Upper lobe of left lung (tissue), 6 donors: Measurements from ENCODE around the gene STAT3. TPM values are rescaled to one million over a fixed set of nuclear protein-coding genes. Genes with fewer than 3 reads are reported as not detected.
"Not testable (repeated sequence)": the region's sequence is repeated elsewhere in the genome, so short reads cannot be mapped to it uniquely, and the experiment has no call there.

Source experiments
- ATAC-seq, 2 donors: fragments of 200-7000 bp; cut with Tn5 transposase; one replicate each; pipeline ENCODE4 v1.9.1; 2022; ENCODE audit warnings: mild to moderate bottlenecking in 2 of 2, moderate library complexity in 2 of 2; ENCODE audit not compliant: low FRiP score in 2 of 2
- DNase-seq, 2 donors: peaks; one replicate each; pipeline ENCODE4 v3.0.0-alpha.2; 2019 to 2020
- H3K27ac ChIP-seq, 4 donors: fragments of 200-600 bp; sonication (generic); one replicate each; pipeline ENCODE4 v1.5.1; 2016 to 2019
- H3K27me3 ChIP-seq, 4 donors: fragments of 200-600 bp; sonication (generic); one replicate each; pipeline ENCODE4 v1.5.1; 2017 to 2019
- H3K36me3 ChIP-seq, 4 donors: fragments of 200-600 bp; sonication (generic); one replicate each; pipeline ENCODE4 v1.5.1; 2016 to 2019
- H3K4me1 ChIP-seq, 4 donors: fragments of 200-600 bp; sonication (generic); one replicate each; pipeline ENCODE4 v1.5.1; 2018 to 2019
- H3K4me3 ChIP-seq, 4 donors: fragments of 200-600 bp; sonication (generic); one replicate each; pipeline ENCODE4 v1.5.1; 2017 to 2019; ENCODE audit warnings: mild to moderate bottlenecking in 2 of 4, moderate library complexity in 1 of 4
- H3K9me3 ChIP-seq, 4 donors: fragments of 200-600 bp; sonication (generic); one replicate each; pipeline ENCODE4 v1.5.1; 2018 to 2019
- EP300 ChIP-seq, 4 donors: sonication (generic); formaldehyde crosslinking; IDR thresholded peaks; one replicate each; pipeline ENCODE4 v1.5.1; 2017; ENCODE audit warnings: antibody characterized with exemption in 4 of 4, control low read depth in 2 of 4
- POLR2A ChIP-seq, 4 donors: fragments of 450-650 bp; IDR thresholded peaks; one replicate each; pipeline ENCODE4 v1.5.1; 2016 to 2017; ENCODE audit warnings: antibody characterized with exemption in 4 of 4, mild to moderate bottlenecking in 2 of 4
- POLR2AphosphoS5 ChIP-seq, 2 donors: sonication (generic); formaldehyde crosslinking; IDR thresholded peaks; one replicate each; pipeline ENCODE4 v1.5.1; 2017; ENCODE audit warnings: antibody characterized with exemption in 2 of 2
- WGBS, 2 donors: methylation state at CpG; one replicate each; pipeline ENCODE4 v1.1.5; 2017 to 2018; 5-methylcytosine and 5-hydroxymethylcytosine counted together
- total RNA-seq, 6 donors: library from RNA; depleted of rRNA in 4 of 6; stranded (reverse); fragments of >200 nt in 4 of 6; gene quantifications; one replicate each; pipeline versions ENCODE4 v1.1.0 to v1.2.1, GENCODE V29; 2016 to 2021
- TF ChIP-seq, protein P1 (sequence below), 6 experiments: fragments of 450-650 bp in 4 of 6; fragments of 200-600 bp in 2 of 6; sonication (generic) in 2 of 6; IDR thresholded peaks; one replicate each; pipeline ENCODE4 v1.5.1; 2016 to 2019; ENCODE audit warnings: antibody characterized with exemption in 6 of 6
- donor health status: DM: no; HTN: no; CAD: no; lungs with moderate emphysema.
- donor health status: DM: no; HTN: yes; CAD: no; lungs with severe emphysema.

Gene STAT3
- total RNA-seq, 6 donors from 2014 or later: 228 to 335 (median 264) TPM

DNA sequence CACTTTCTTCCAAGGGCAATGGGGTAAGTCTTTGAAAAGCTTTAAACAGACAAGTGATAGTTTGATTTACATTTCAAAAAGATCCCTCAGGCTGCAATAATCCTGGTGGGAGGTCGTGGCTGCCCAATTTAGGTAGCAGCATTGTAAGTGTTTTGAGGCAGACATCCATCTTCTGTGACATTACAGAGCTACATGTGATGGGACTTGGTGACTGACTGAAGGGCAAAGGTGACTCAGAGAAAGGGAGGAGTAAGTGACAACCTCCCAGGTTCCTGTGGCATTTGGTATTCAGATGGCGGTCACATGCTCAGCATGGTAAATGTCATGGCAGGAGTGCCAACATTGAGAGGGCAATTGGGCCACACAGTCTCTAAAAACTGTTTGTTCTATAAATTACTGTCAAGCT, 26.5 kb downstream of the STAT3 start:
- ATAC-seq (no peak), DNase-seq (peak in 1 of 2 donors; percentile 32)
- Histone ChIP-seq H3K4me1 (peaks cover 61 to 84% (median 67%) of the 10 kb centered on the region in 4 donors), H3K36me3 (peaks cover 0 to 7% (median 0%) of the 10 kb centered on the region in 4 donors), H3K4me3 (no peak overlapping the region), H3K27me3 (no peaks in the 10 kb centered on the region), H3K27ac (peak overlapping the region in 3 of 4 donors; percentile 2 to 47 (median 31)), H3K9me3 (no peaks in the 10 kb centered on the region)
- 52 to 60% methylated on average over 2 of the region's 2 CpGs for WGBS, 2 donors
- TF ChIP-seq EP300 (IDR thresholded peaks at IDR 0.05) (no peak), POLR2A (IDR thresholded peaks at IDR 0.05) (no peak), POLR2AphosphoS5 (IDR thresholded peaks at IDR 0.05) (no peak)

DNA sequence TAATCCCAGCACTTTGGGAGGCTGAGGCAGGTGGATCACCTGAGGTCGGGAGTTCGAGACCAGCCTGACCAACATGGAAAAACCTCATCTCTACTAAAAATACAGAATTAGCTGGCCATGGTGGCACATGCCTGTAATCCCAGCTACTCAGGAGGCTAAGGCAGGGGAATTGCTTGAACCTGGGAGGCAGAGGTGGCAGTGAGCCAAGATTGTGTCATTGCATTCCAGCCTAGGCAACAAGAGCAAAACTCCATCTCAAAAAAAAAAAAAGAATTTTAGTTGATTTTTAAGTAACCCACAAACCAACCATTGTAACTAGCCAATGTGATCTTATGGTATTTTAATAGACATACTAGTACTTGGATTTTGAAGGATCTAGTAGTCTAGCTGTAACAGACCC, 27.9 kb downstream of the STAT3 start:
- not testable (repeated sequence) for H3K27me3 ChIP-seq, H3K4me3 ChIP-seq, H3K9me3 ChIP-seq, ATAC-seq, H3K27ac ChIP-seq
- peaks cover 0 to 15% (median 0%) of the 10 kb centered on the region in 4 donors for H3K36me3 ChIP-seq
- WGBS, 2 donors: 95 to 100% methylated on average over 2 of the region's 2 CpGs
- peak in 1 of 2 donors; percentile 59 for DNase-seq
- H3K4me1 ChIP-seq: peaks cover 54 to 80% (median 59%) of the 10 kb centered on the region in 4 donors

DNA sequence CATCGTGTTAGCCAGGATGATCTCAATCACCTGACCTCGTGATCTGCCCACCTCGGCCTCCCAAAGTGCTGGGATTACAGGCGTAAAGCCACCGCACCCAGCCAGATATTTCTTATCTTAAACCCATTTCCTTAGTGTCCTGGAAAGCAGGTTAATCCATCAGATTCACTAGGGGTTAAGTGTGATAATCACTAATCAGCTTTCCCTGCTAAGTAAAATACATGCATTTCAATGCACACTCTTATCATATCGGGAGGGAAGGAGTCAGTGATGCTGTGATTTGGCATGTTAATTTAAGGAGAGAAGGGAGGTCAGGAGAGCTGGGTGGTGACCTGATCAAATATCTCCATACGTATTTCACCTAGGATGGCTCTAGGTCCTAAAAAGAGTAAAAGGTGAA, 29.1 kb downstream of the STAT3 start:
- no peaks in the 10 kb centered on the region for H3K9me3 ChIP-seq
- peaks cover 0 to 10% (median 0%) of the 10 kb centered on the region in 4 donors for H3K36me3 ChIP-seq
- no peak overlapping the region for H3K27ac ChIP-seq
- TF ChIP-seq, protein P1, sequence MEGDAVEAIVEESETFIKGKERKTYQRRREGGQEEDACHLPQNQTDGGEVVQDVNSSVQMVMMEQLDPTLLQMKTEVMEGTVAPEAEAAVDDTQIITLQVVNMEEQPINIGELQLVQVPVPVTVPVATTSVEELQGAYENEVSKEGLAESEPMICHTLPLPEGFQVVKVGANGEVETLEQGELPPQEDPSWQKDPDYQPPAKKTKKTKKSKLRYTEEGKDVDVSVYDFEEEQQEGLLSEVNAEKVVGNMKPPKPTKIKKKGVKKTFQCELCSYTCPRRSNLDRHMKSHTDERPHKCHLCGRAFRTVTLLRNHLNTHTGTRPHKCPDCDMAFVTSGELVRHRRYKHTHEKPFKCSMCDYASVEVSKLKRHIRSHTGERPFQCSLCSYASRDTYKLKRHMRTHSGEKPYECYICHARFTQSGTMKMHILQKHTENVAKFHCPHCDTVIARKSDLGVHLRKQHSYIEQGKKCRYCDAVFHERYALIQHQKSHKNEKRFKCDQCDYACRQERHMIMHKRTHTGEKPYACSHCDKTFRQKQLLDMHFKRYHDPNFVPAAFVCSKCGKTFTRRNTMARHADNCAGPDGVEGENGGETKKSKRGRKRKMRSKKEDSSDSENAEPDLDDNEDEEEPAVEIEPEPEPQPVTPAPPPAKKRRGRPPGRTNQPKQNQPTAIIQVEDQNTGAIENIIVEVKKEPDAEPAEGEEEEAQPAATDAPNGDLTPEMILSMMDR (IDR thresholded peaks at IDR 0.05): no peak
- TF ChIP-seq EP300 (IDR thresholded peaks at IDR 0.05): no peak
- TF ChIP-seq POLR2A (IDR thresholded peaks at IDR 0.05): no peak
- no peak for TF ChIP-seq POLR2AphosphoS5 (IDR thresholded peaks at IDR 0.05)
- H3K4me1 ChIP-seq: peaks cover 53 to 81% (median 63%) of the 10 kb centered on the region in 4 donors
- ATAC-seq (no peak), DNase-seq (no peak)
- 87 to 88% methylated on average over 7 of the region's 7 CpGs for WGBS, 2 donors
- H3K27me3 ChIP-seq: no peaks in the 10 kb centered on the region
- H3K4me3 ChIP-seq: no peak overlapping the region

- no peak for DNase-seq
- WGBS, 2 donors: 64 to 73% methylated on average over 1 of the region's 1 CpG
- no peaks in the 10 kb centered on the region for H3K27me3 ChIP-seq
- H3K27ac ChIP-seq: no peak overlapping the region
- no peaks in the 10 kb centered on the region for H3K9me3 ChIP-seq
- H3K4me1 ChIP-seq: peaks cover 47 to 77% (median 56%) of the 10 kb centered on the region in 4 donors
- TF ChIP-seq POLR2AphosphoS5 (IDR thresholded peaks at IDR 0.05) (no peak), POLR2A (IDR thresholded peaks at IDR 0.05) (no peak), EP300 (IDR thresholded peaks at IDR 0.05) (no peak)
- TF ChIP-seq, protein P1 (IDR thresholded peaks at IDR 0.05): no peak
- no peak overlapping the region for H3K4me3 ChIP-seq
- H3K36me3 ChIP-seq: peaks cover 0 to 10% (median 0%) of the 10 kb centered on the region in 4 donors
- no peak for ATAC-seq
Measured at GRCh38 chr17:42358434-42358833, 29.8 kb downstream of the STAT3 start.

DNA sequence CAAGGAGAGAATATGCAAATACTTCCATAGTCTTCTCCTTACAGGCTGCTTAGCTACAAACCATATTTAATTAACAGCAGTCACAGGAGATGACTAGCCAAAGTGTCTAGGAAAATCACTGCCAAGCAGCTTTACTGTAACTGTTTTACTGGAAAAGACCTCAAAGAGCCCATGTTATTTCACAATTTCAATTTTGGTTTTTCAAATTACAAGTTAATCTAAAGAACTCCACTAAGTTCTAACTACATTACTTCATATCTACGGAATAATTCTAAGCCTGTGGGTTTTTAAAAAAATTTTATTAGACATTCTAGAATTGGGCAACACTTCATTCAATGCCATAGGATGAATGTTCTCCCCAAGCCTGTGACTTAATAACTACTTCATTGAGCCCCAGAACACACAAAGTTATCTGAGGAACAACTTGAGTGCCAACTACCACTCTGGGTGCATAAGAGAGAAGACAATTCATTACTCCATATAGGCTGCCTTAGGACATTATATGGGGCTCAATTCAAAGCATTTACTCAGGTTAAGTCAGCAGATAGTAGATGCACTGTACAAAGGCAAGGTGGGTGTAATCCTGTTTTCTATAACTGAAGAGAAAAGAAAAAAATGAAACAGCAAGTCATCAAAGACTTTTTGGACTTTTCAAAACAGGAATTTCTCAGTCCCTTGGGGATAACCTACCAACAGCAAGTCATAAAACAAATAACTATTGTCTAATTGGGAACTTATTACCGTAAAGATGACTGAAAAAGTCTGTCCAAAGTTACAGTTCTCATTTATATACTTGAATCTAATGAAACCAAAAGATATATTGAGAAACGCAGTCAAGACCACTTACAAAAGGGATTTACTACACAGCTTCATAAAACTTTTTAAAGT, 33.0 kb downstream of the STAT3 start:
- Histone ChIP-seq H3K9me3 (no peaks in the 10 kb centered on the region), H3K4me1 (peaks cover 31 to 53% (median 40%) of the 10 kb centered on the region in 4 donors), H3K27me3 (no peaks in the 10 kb centered on the region), H3K27ac (no peak overlapping the region), H3K4me3 (no peak overlapping the region), H3K36me3 (peaks cover 0 to 10% (median 0%) of the 10 kb centered on the region in 4 donors)
- ATAC-seq (peak in 1 of 2 donors; percentile 52), DNase-seq (no peak)
- WGBS, 2 donors: 63 to 65% methylated on average over 3 of the region's 3 CpGs
- TF ChIP-seq EP300 (IDR thresholded peaks at IDR 0.05): no peak
- TF ChIP-seq POLR2AphosphoS5 (IDR thresholded peaks at IDR 0.05): no peak
- no peak for TF ChIP-seq POLR2A (IDR thresholded peaks at IDR 0.05)
- TF ChIP-seq, protein P1 (IDR thresholded peaks at IDR 0.05): no peak
